Hepatocyte (in vitro differentiated cells): ENCODE measurements around the gene MARCKSL1. TPM values are rescaled to one million over a fixed set of nuclear protein-coding genes. Genes with fewer than 3 reads are reported as not detected.

ENCODE experiments used
- DNase-seq: peaks from one replicate; pipeline ENCODE4 v3.0.0-alpha.2; 2016; ENCODE audit warnings: low spot score
- H2AFZ ChIP-seq: fragments of 200-600 bp; sonication (generic); 2 replicates; pipeline ENCODE4 v1.6.0; 2016; ENCODE audit warnings: antibody characterized with exemption, mild to moderate bottlenecking
- H3K27ac ChIP-seq: fragments of 200-600 bp; sonication (generic); 2 replicates; pipeline ENCODE4 v1.5.1; 2016; ENCODE audit warnings: mild to moderate bottlenecking
- H3K27me3 ChIP-seq: fragments of 200-600 bp; sonication (generic); 2 replicates; pipeline ENCODE4 v1.6.1; 2016
- H3K36me3 ChIP-seq: fragments of 200-600 bp; sonication (generic); replicated peaks from 2 replicates; pipeline ENCODE4 v1.5.1; 2016; ENCODE audit warnings: low read depth; ENCODE audit not compliant: insufficient read depth
- H3K4me1 ChIP-seq: fragments of 200-600 bp; sonication (generic); 2 replicates; pipeline ENCODE4 v1.5.1; 2016; ENCODE audit warnings: mild to moderate bottlenecking, moderate library complexity; ENCODE audit not compliant: insufficient read depth
- H3K4me2 ChIP-seq: fragments of 200-600 bp; sonication (generic); 2 replicates; pipeline ENCODE4 v1.6.0; 2016
- H3K4me3 ChIP-seq: fragments of 200-600 bp; sonication (generic); 2 replicates; pipeline ENCODE4 v1.5.1; 2016; ENCODE audit warnings: mild to moderate bottlenecking
- H3K79me2 ChIP-seq: fragments of 200-600 bp; sonication (generic); 2 replicates; pipeline ENCODE4 v1.6.0; 2017; ENCODE audit warnings: mild to moderate bottlenecking
- H3K9me2 ChIP-seq: fragments of 200-600 bp; sonication (generic); replicated peaks from 2 replicates; pipeline ENCODE4 v1.6.0; 2017; ENCODE audit warnings: mild to moderate bottlenecking; ENCODE audit not compliant: insufficient read depth
- H3K9me3 ChIP-seq: fragments of 200-600 bp; sonication (generic); 2 replicates; pipeline ENCODE4 v1.5.1; 2016; ENCODE audit warnings: low read depth, mild to moderate bottlenecking
- H4K20me1 ChIP-seq: fragments of 200-600 bp; sonication (generic); 2 replicates; pipeline ENCODE4 v1.6.0; 2016; ENCODE audit warnings: mild to moderate bottlenecking; ENCODE audit not compliant: insufficient read depth, poor library complexity, severe bottlenecking
- EZH2 ChIP-seq: fragments of 200-600 bp; sonication (generic); IDR thresholded peaks from 2 replicates; pipeline ENCODE4 v1.6.1; 2016; ENCODE audit warnings: antibody characterized with exemption, mild to moderate bottlenecking, borderline replicate concordance
- EZH2phosphoT487 ChIP-seq: fragments of 200-600 bp; sonication (generic); IDR thresholded peaks from one replicate; pipeline ENCODE4 v1.6.1; 2018; ENCODE audit warnings: antibody characterized with exemption, mild to moderate bottlenecking, low read depth, moderate library complexity; ENCODE audit not compliant: unreplicated experiment, severe bottlenecking
- WGBS: methylation state at CpG from one replicate; pipeline ENCODE4 v1.1.6; 2016; ENCODE audit warnings: low lambda C conversion rate; ENCODE audit errors: missing lambda C conversion rate; 5-methylcytosine and 5-hydroxymethylcytosine counted together
- polyA plus RNA-seq: library from polyadenylated mRNA; unstranded; fragments of >200 nt; fragmentation: Nextera tagmentation; extraction: Ambion mirVana; gene quantifications from 2 replicates; pipeline ENCODE4 v1.2.1, GENCODE V29; 2016
- total RNA-seq: library from RNA; depleted of rRNA; stranded (reverse); fragments of >200 nt; gene quantifications from 2 replicates; pipeline ENCODE4 v1.2.3, GENCODE V29; 2014
- TF ChIP-seq, protein P1 (sequence below): fragments of 200-600 bp; sonication (generic); IDR thresholded peaks from 2 replicates; pipeline ENCODE4 v1.5.1; 2016; ENCODE audit warnings: antibody characterized with exemption, mild to moderate bottlenecking; ENCODE audit not compliant: poor library complexity

MARCKSL1 gene
- total and polyA plus RNA-seq, 2 experiments from 2014 or later = 143 to 358 TPM

DNA sequence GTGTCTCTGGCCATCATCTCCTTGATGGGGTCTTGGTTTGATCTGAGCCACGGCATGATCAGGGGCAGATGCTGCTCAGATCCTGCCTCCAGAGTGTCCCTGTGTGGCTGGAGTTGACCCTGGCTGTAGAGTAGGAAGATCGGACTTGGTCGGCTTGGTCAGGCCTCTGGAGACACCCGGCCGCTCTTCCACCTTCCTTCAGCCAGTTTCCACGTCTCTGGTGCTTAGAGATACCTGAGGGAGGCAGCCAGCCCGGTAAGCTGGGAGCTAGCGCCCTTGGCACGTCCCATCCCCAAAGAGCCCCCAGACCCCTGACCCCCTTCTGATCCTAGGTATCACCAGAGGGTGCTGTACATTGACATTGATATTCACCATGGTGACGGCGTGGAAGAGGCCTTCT lies 8.8 kb downstream of the MARCKSL1 start:
- Histone ChIP-seq H3K9me2 (no peaks in the 10 kb centered on the region), H4K20me1 (no peaks in the 10 kb centered on the region), H2AFZ (no peak overlapping the region), H3K27ac (no peak overlapping the region), H3K4me1 (peaks cover 2% of the 10 kb centered on the region), H3K4me2 (no peak overlapping the region), H3K4me3 (no peak overlapping the region), H3K27me3 (no peaks in the 10 kb centered on the region), H3K79me2 (peaks cover 21% of the 10 kb centered on the region), H3K36me3 (no peaks in the 10 kb centered on the region), H3K9me3 (no peaks in the 10 kb centered on the region)
- WGBS = 97% methylated on average over 11 of the region's 11 CpGs
- TF ChIP-seq, protein P1, sequence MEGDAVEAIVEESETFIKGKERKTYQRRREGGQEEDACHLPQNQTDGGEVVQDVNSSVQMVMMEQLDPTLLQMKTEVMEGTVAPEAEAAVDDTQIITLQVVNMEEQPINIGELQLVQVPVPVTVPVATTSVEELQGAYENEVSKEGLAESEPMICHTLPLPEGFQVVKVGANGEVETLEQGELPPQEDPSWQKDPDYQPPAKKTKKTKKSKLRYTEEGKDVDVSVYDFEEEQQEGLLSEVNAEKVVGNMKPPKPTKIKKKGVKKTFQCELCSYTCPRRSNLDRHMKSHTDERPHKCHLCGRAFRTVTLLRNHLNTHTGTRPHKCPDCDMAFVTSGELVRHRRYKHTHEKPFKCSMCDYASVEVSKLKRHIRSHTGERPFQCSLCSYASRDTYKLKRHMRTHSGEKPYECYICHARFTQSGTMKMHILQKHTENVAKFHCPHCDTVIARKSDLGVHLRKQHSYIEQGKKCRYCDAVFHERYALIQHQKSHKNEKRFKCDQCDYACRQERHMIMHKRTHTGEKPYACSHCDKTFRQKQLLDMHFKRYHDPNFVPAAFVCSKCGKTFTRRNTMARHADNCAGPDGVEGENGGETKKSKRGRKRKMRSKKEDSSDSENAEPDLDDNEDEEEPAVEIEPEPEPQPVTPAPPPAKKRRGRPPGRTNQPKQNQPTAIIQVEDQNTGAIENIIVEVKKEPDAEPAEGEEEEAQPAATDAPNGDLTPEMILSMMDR = no peak
- no peak for TF ChIP-seq EZH2phosphoT487
- TF ChIP-seq EZH2 = no peak
- no peak for DNase-seq

DNA sequence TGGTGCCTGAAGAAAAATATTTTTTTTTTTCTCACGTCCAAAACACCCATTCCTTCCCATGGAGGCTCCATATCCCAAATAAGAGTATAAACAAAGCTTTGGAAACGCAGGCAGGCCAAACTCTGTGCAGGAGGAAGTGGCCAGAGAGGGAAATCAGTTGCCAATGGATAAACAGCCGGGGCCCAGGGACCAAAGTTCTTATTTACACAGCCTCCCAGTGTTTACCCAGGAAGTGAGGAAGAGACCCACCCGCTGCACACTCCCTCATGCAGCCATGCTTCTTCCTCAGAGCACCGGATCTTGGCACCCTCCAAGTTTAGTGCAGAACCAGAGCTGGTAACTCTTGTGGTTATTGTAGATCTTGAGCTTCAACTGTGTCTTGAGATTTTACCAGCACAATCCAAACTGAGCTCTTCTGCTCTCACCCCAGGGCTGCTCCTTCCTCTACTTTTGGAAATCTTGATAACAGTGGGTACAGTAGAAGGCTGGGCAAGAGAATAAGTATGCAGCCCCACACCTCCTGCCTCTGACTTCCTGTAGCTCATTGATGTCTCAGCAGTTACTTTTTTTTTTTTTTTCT lies 14.2 kb downstream of the MARCKSL1 start:
- Histone ChIP-seq H2AFZ (no peak overlapping the region), H4K20me1 (no peaks in the 10 kb centered on the region), H3K27me3 (no peaks in the 10 kb centered on the region), H3K79me2 (peaks cover 39% of the 10 kb centered on the region), H3K4me1 (peaks cover 6% of the 10 kb centered on the region), H3K27ac (peak overlapping the region; percentile 95), H3K4me2 (peak overlapping the region; percentile 54), H3K9me2 (no peaks in the 10 kb centered on the region), H3K36me3 (no peaks in the 10 kb centered on the region), H3K4me3 (no peak overlapping the region), H3K9me3 (no peaks in the 10 kb centered on the region)
- WGBS = 57% methylated on average over 5 of the region's 5 CpGs
- DNase-seq = peak; percentile 79
- TF ChIP-seq, protein P1 = no peak
- TF ChIP-seq EZH2 (no peak), EZH2phosphoT487 (no peak)

DNA sequence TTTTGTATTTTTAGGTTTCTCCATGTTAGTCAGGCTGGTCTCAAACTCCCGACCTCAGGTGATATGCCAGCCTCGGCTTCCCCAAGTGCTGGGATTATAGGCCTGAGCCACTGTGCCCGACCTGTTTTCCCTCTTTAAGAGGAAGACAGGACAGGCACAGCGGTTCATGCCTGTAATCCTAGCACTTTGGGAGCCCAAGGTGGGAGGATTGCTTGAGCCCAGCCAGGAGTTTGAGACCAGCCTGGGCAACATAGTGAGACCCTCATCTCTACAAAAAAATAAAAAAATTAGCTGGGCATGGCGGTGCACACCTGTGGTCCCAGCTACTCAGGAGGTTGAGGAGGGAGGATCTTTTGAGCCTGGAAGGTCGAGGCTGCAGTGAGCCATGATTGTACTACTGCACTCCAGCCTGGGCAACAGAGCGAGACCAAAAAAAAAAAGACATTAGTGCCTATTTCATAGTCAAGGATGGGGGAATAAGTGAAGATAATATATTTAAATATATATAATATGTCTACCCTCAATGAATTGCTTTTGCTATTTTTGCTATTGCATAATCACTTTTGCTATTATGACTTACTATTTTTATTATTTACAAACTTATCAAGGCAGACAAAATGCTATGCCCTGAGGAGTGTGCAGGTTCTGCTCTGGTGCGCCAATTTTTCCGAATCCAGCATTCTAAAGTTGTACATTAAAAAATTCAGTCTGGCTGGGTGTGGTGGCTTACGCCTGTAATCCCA lies 17.7 kb downstream of the MARCKSL1 start:
- no peaks in the 10 kb centered on the region for H3K9me3 ChIP-seq
- 97% methylated on average over 10 of the region's 10 CpGs for WGBS
- no peaks in the 10 kb centered on the region for H3K27me3 ChIP-seq
- no peak for TF ChIP-seq EZH2
- TF ChIP-seq, protein P1 = no peak
- no peak for TF ChIP-seq EZH2phosphoT487
- no peak for DNase-seq
- H3K4me1 ChIP-seq = peaks cover 6% of the 10 kb centered on the region
- H3K9me2 ChIP-seq = no peaks in the 10 kb centered on the region
- no peak overlapping the region for H3K4me2 ChIP-seq
- no peak overlapping the region for H3K4me3 ChIP-seq
- no peaks in the 10 kb centered on the region for H4K20me1 ChIP-seq
- no peaks in the 10 kb centered on the region for H3K36me3 ChIP-seq
- H3K27ac ChIP-seq = no peak overlapping the region
- H2AFZ ChIP-seq = no peak overlapping the region
- H3K79me2 ChIP-seq = peaks cover 54% of the 10 kb centered on the region
